ENCODE results near the gene PRKN. TPM values are rescaled to one million over a fixed set of nuclear protein-coding genes. Genes with fewer than 3 reads are reported as not detected.

PRKN gene
- total RNA-seq, 4 donors from 2014 or later, result 5.2 to 121 (median 6.9) TPM

GRCh38 chr6:161363286-161363685 lies 1364.3 kb downstream of the PRKN start:
- intact Hi-C loops (cut with DNase I), result no loop called here

GRCh38 chr6:161362266-161362665 lies 1365.3 kb downstream of the PRKN start:
- no peaks in the 10 kb centered on the region for H3K27me3 ChIP-seq
- H3K4me3 ChIP-seq (replicated peaks in 1 of 3), result no peak overlapping the region
- H3K36me3 ChIP-seq, result no peaks in the 10 kb centered on the region
- H3K27ac ChIP-seq, result no peak overlapping the region
- H3K4me1 ChIP-seq, result no peaks in the 10 kb centered on the region
- intact Hi-C loops (cut with DNase I), result no loop called here
- 96 to 97% methylated on average over 7 of the region's 7 CpGs for WGBS, 2 donors
- H3K9me3 ChIP-seq, result no peaks in the 10 kb centered on the region
- no peak for DNase-seq
- TF ChIP-seq POLR2A (IDR thresholded peaks at IDR 0.05) (no peak), CTCF (IDR thresholded peaks at IDR 0.05) (no peak)

More at GRCh38 chr6:161363286-161363685, 1364.3 kb downstream of the PRKN start:
- Histone ChIP-seq H3K4me1 (no peaks in the 10 kb centered on the region), H3K36me3 (no peaks in the 10 kb centered on the region), H3K27ac (no peak overlapping the region), H3K27me3 (no peaks in the 10 kb centered on the region), H3K9me3 (no peaks in the 10 kb centered on the region), H3K4me3 (replicated peaks in 1 of 3) (no peak overlapping the region)
- TF ChIP-seq POLR2A (IDR thresholded peaks at IDR 0.05) (no peak), CTCF (IDR thresholded peaks at IDR 0.05) (no peak)
- DNase-seq, result no peak

GRCh38 chr6:161361529-161361928 lies 1366.0 kb downstream of the PRKN start:
- H3K4me1 ChIP-seq, result no peaks in the 10 kb centered on the region
- DNase-seq, result no peak
- no peak overlapping the region for H3K4me3 ChIP-seq (replicated peaks in 1 of 3)
- intact Hi-C loops (cut with DNase I), result no loop called here
- 89 to 94% methylated on average over 9 of the region's 9 CpGs for WGBS, 2 donors
- no peak for TF ChIP-seq CTCF (IDR thresholded peaks at IDR 0.05)
- TF ChIP-seq POLR2A (IDR thresholded peaks at IDR 0.05), result no peak
- no peaks in the 10 kb centered on the region for H3K36me3 ChIP-seq
- H3K27me3 ChIP-seq, result no peaks in the 10 kb centered on the region
- no peak overlapping the region for H3K27ac ChIP-seq
- no peaks in the 10 kb centered on the region for H3K9me3 ChIP-seq

- no peak for DNase-seq
- 91 to 93% methylated on average over 3 of the region's 3 CpGs for WGBS, 2 donors
Measured at GRCh38 chr6:161360520-161360919, 1367.0 kb downstream of the PRKN start.

GRCh38 chr6:161359618-161359945 lies 1368.0 kb downstream of the PRKN start:
- 67 to 77% methylated on average over 5 of the region's 5 CpGs for WGBS, 2 donors

More at GRCh38 chr6:161360520-161360919, 1367.0 kb downstream of the PRKN start:
- Histone ChIP-seq H3K27ac (no peak overlapping the region), H3K9me3 (no peaks in the 10 kb centered on the region), H3K27me3 (no peaks in the 10 kb centered on the region), H3K4me3 (replicated peaks in 1 of 3) (no peak overlapping the region), H3K4me1 (no peaks in the 10 kb centered on the region), H3K36me3 (no peaks in the 10 kb centered on the region)
- TF ChIP-seq POLR2A (IDR thresholded peaks at IDR 0.05) (no peak), CTCF (IDR thresholded peaks at IDR 0.05) (no peak)
- intact Hi-C loops (cut with DNase I), result no loop called here

More at GRCh38 chr6:161359618-161359945, 1368.0 kb downstream of the PRKN start:
- H3K4me1 ChIP-seq, result no peaks in the 10 kb centered on the region
- no peaks in the 10 kb centered on the region for H3K36me3 ChIP-seq
- no peak overlapping the region for H3K27ac ChIP-seq
- no peak overlapping the region for H3K4me3 ChIP-seq (replicated peaks in 1 of 3)
- no peaks in the 10 kb centered on the region for H3K9me3 ChIP-seq
- H3K27me3 ChIP-seq, result no peaks in the 10 kb centered on the region
- intact Hi-C loops (cut with DNase I), result no loop called here
- no peak for TF ChIP-seq POLR2A (IDR thresholded peaks at IDR 0.05)
- TF ChIP-seq CTCF (IDR thresholded peaks at IDR 0.05), result no peak
- no peak for DNase-seq

Measured in thyroid gland (tissue), 4 donors.